GM12878 (cell line): ENCODE results near the gene DESI1. TPM values are rescaled to one million over a fixed set of nuclear protein-coding genes. Genes with fewer than 3 reads are reported as not detected.

Experiments
- ATAC-seq: fragments of 200-7000 bp; cut with Tn5 transposase; 3 replicates; pipeline ENCODE4 v1.9.1; 2020; ENCODE audit warnings: mild to moderate bottlenecking, moderate library complexity
- BruUV-seq: library from RNA; stranded (reverse); fragments of 400-500 nt; replicated peaks from 2 replicates; lab custom pipeline; 2021; lab: Mats Ljungman, UMichigan
- CTCF ChIA-PET: fragments of 300-600 bp; sonication (Branson Sonifier 250); formaldehyde crosslinking; extraction: SDS; loops from one replicate; lab custom pipeline; 2021; ENCODE audit warnings: inconsistent platforms; lab: Yijun Ruan, JAX
- POLR2A ChIA-PET: fragments of 350-600 bp; formaldehyde crosslinking; extraction: SDS; loops from one replicate; lab custom pipeline; 2021; ENCODE audit warnings: inconsistent platforms; lab: Charles Lee
- RAD21 ChIA-PET: fragments of 300-600 bp; sonication (Branson Sonifier 250); formaldehyde crosslinking; loops from one replicate; lab custom pipeline; 2023; ENCODE audit warnings: antibody characterized with exemption; ENCODE audit not compliant: unreplicated experiment; lab: Charles Lee
- SMC1A ChIA-PET: fragments of 300-600 bp; sonication (Branson Sonifier 250); formaldehyde crosslinking; loops from one replicate; lab custom pipeline; 2023; ENCODE audit not compliant: unreplicated experiment, uncharacterized antibody; lab: Charles Lee
- DNase-seq: peaks from one replicate; pipeline ENCODE4 v3.0.0-alpha.2; 2011; ENCODE audit warnings: low read depth, low spot score
- FAIRE-seq: peaks from 3 replicates; lab custom pipeline; 2011; peaks lifted over from hg19 to GRCh38; lab: Jason Lieb, UNC
- H2AFZ ChIP-seq: 2 replicates; pipeline ENCODE4 v1.6.0; 2011; ENCODE audit warnings: low read depth, low read length, control low read depth; ENCODE audit not compliant: control insufficient read depth
- H3K27ac ChIP-seq: 2 replicates; pipeline ENCODE4 v1.5.1; 2011; ENCODE audit warnings: control low read depth; ENCODE audit not compliant: control insufficient read depth, insufficient read depth
- H3K27me3 ChIP-seq, 2 experiments: replicated peaks in 1 of 2; 2 replicates each; pipeline versions ENCODE4 v1.6.0 to v1.6.1; 2011; ENCODE audit warnings: low read length in 1 of 2; ENCODE audit not compliant: control insufficient read depth in 2 of 2, insufficient read depth in 2 of 2
- H3K36me3 ChIP-seq, 2 experiments: 2 replicates each; pipeline ENCODE4 v1.5.1; 2011; ENCODE audit warnings: low read length in 1 of 2; ENCODE audit not compliant: control insufficient read depth in 2 of 2, insufficient read depth in 2 of 2
- H3K4me1 ChIP-seq: 2 replicates; pipeline ENCODE4 v1.6.1; 2011; ENCODE audit warnings: mild to moderate bottlenecking, low read length, moderate library complexity, mixed read lengths; ENCODE audit not compliant: control insufficient read depth, insufficient read depth
- H3K4me2 ChIP-seq: 2 replicates; pipeline ENCODE4 v1.6.0; 2011; ENCODE audit warnings: control low read depth; ENCODE audit not compliant: control insufficient read depth, insufficient read depth
- H3K4me3 ChIP-seq: fragments of 200-600 bp; sonication (generic); 2 replicates; pipeline ENCODE4 v1.5.1; 2016
- H3K79me2 ChIP-seq: 2 replicates; pipeline ENCODE4 v1.6.0; 2011; ENCODE audit warnings: low read length; ENCODE audit not compliant: control insufficient read depth, insufficient read depth
- H3K9ac ChIP-seq: 2 replicates; pipeline ENCODE4 v1.8.0; 2011; ENCODE audit warnings: low read length, control low read depth, mixed read lengths; ENCODE audit not compliant: control insufficient read depth, insufficient read depth
- H3K9me3 ChIP-seq: replicated peaks from 3 replicates; pipeline ENCODE4 v1.5.1; 2011; ENCODE audit warnings: mild to moderate bottlenecking, low read length; ENCODE audit not compliant: control insufficient read depth, insufficient read depth
- H4K20me1 ChIP-seq: 2 replicates; pipeline ENCODE4 v1.6.0; 2011; ENCODE audit not compliant: control insufficient read depth, insufficient read depth
- HDGF ChIP-seq: fragments of 450-650 bp; IDR thresholded peaks from 2 replicates; pipeline ENCODE4 v1.6.1; 2016; ENCODE audit warnings: antibody characterized with exemption
- IKZF2 ChIP-seq, 2 experiments: fragments of 450-650 bp; IDR thresholded peaks; 2 replicates each; pipeline ENCODE4 v1.6.1; 2017; ENCODE audit warnings: mild to moderate bottlenecking in 2 of 2, moderate library complexity in 2 of 2
- TAF1 ChIP-seq: IDR thresholded peaks from 2 replicates; pipeline ENCODE4 v1.6.1; 2011; ENCODE audit warnings: mild to moderate bottlenecking, low read depth, low read length, borderline replicate concordance
- TCF12 ChIP-seq: IDR thresholded peaks from 2 replicates; pipeline ENCODE4 v1.6.1; 2011; ENCODE audit warnings: low read depth, mild to moderate bottlenecking, low read length
- ZNF274 ChIP-seq: IDR thresholded peaks from one replicate; pipeline ENCODE4 v1.8.0; 2011; ENCODE audit not compliant: insufficient read length, insufficient read depth
- WGBS: methylation state at CpG from one replicate; pipeline ENCODE4 v1.1.6; 2016; ENCODE audit warnings: low lambda C conversion rate; ENCODE audit not compliant: insufficient replicate concordance, insufficient coverage; ENCODE audit errors: missing lambda C conversion rate; 5-methylcytosine and 5-hydroxymethylcytosine counted together
- in situ Hi-C: fragments of 300-500 bp; cut with MboI; formaldehyde crosslinking; loops from 9 replicates; pipeline ENCODE4 v1.14.3; 2018; ENCODE audit warnings: mixed read lengths
- intact Hi-C: fragments of 100-400 bp; cut with micrococcal nuclease; formaldehyde crosslinking; loops from one replicate; pipeline ENCODE4 v1.14.2; 2022; ENCODE audit not compliant: unreplicated experiment
- polyA plus RNA-seq, 11 experiments: library from polyadenylated mRNA; depleted of rRNA in 4 of 11; unstranded in 6 of 11; stranded (reverse) in 5 of 11; fragments of >200 nt; fragmentation: Nextera tagmentation in 4 of 11; fragmentation: Illumina TruSeq in 1 of 11; extraction: Ambion mirVana in 4 of 11; extraction: Trizol in 1 of 11; gene quantifications; 1 replicate in 1 of 11; 2 replicates in 10 of 11; pipeline versions ENCODE4 v1.2.1 to v1.2.3, GENCODE V29; 2011 to 2016; ENCODE audit warnings: inconsistent platforms in 2 of 11, missing spikeins in 2 of 11, low read depth in 1 of 11
- total RNA-seq, 4 experiments: library from RNA; depleted of rRNA in 3 of 4; stranded (reverse); fragments of >200 nt in 3 of 4; fragmentation: Illumina TruSeq in 1 of 4; extraction: Trizol in 1 of 4; gene quantifications; 2 replicates each; pipeline versions ENCODE4 v1.2.1 to v1.2.3, GENCODE V29; 2013 to 2021
- TF ChIP-seq, protein P1 (sequence below): fragments of 450-650 bp; IDR thresholded peaks from 2 replicates; pipeline ENCODE4 v1.6.1; 2016; ENCODE audit warnings: mild to moderate bottlenecking
- TF ChIP-seq, protein P2 (sequence below): fragments of 450-650 bp; IDR thresholded peaks from 2 replicates; pipeline ENCODE4 v1.6.1; 2016; ENCODE audit warnings: mild to moderate bottlenecking
- TF ChIP-seq, protein P3 (sequence below): fragments of 450-650 bp; IDR thresholded peaks from 2 replicates; pipeline ENCODE4 v1.6.1; 2017; ENCODE audit warnings: mild to moderate bottlenecking, moderate library complexity
- TF ChIP-seq, protein P4 (sequence below): IDR thresholded peaks from 2 replicates; pipeline ENCODE4 v1.6.1; 2011; ENCODE audit warnings: mild to moderate bottlenecking, low read depth, low read length, moderate library complexity; ENCODE audit not compliant: insufficient replicate concordance

The DESI1 gene
- total and polyA plus RNA-seq, 10 of the 15 experiments (the other 5 are each of a cell fraction or from before 2014, with no cell fraction given) = 8.0 to 76.8 (median 40.6) TPM

DNA sequence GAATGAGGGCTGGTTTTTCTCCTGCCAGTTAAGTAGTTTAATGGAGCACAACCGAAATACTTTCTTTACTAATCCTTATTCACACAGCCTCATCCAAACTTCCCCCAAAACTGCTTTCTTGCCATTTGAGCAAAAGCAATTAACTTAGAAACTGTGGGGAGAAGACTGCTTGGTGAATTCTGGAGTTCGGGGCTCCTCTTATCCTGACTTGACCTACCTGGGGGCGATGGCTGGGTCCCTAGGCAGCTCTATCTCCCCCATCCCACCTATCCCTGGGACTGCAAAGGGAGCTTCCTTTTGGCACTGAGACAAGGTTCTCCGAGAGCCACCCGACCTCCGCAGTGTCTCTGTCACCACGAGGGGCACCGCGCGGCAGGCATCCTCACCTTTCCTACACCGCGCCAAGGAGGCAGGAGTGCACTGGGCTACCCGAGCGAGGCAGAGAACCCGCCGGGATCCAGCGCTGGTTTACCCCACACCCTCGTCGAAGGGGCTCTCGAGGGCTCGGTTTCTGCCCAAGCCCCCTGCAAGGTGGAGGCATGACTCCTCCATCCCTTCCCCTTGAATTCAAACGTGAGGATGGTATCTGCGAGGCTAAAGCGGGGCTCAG lies 759 bp downstream of the DESI1 start (continued):
- TF ChIP-seq, protein P1, sequence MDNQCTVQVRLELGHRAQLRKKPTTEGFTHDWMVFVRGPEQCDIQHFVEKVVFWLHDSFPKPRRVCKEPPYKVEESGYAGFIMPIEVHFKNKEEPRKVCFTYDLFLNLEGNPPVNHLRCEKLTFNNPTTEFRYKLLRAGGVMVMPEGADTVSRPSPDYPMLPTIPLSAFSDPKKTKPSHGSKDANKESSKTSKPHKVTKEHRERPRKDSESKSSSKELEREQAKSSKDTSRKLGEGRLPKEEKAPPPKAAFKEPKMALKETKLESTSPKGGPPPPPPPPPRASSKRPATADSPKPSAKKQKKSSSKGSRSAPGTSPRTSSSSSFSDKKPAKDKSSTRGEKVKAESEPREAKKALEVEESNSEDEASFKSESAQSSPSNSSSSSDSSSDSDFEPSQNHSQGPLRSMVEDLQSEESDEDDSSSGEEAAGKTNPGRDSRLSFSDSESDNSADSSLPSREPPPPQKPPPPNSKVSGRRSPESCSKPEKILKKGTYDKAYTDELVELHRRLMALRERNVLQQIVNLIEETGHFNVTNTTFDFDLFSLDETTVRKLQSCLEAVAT = 0 out of 2 replicates have a peak, but pooled peaks have one; percentile 41
- TF ChIP-seq HDGF = peak; percentile 40; the same call in 1 of the 2 replicates
- TF ChIP-seq, all 136 proteins: peak for 8

DNA sequence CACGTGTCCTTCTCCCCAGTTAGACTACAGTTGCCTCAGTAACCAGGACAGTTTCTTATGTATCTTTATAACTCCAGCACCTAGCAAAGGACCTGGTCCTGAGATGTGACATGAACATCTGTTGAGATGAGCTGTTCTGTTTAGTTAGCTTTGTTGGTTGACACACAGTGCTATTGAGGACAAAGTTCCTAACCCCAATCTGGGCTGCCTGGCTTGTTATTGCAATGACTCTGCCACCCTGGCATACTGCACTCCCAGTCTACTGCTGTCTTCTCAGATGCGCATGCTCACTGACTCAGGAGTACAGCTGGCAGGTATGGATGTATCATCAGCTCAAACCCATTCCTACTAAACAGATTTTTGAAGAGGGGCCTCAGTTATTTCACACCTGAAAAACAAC lies 7.4 kb downstream of the DESI1 start:
- FAIRE-seq = no peak
- no peaks in the 10 kb centered on the region for H3K9me3 ChIP-seq
- H3K36me3 ChIP-seq = no peaks in the 10 kb centered on the region; a peak in 1 of 4 replicates
- ChIA-PET CTCF (interaction anchor here (0.7 kb wide), 1 partner anchor 9 kb away, joined by 4 read pairs; no protein-coding TSS in a partner anchor), SMC1A (interaction anchor here (0.6 to 1.5 kb wide), 2 partner anchors 10 to 62 kb away, joined by 4 to 5 read pairs; no protein-coding TSS in a partner anchor), RAD21 (no interaction called here), POLR2A (interaction anchor here (1.0 kb wide), 1 partner anchor 9 kb away, joined by 3 read pairs; no protein-coding TSS in a partner anchor)
- no peak overlapping the region for H3K27ac ChIP-seq
- no peak overlapping the region for H2AFZ ChIP-seq
- no peak overlapping the region for H3K9ac ChIP-seq
- H3K4me2 ChIP-seq = no peak overlapping the region
- peaks cover 7% of the 10 kb centered on the region for H4K20me1 ChIP-seq
- ATAC-seq = no peak
- H3K27me3 ChIP-seq = no peaks in the 10 kb centered on the region
- in situ Hi-C loops = no loop called here
- intact Hi-C loops = no loop called here
- H3K79me2 ChIP-seq = peaks cover 16% of the 10 kb centered on the region
- no TSS peak for BruUV-seq
- H3K4me3 ChIP-seq = no peak overlapping the region
- WGBS = 95% methylated on average over 2 of the region's 2 CpGs
- DNase-seq = no peak
- H3K4me1 ChIP-seq = peaks cover 5% of the 10 kb centered on the region
- TF ChIP-seq, protein P2, sequence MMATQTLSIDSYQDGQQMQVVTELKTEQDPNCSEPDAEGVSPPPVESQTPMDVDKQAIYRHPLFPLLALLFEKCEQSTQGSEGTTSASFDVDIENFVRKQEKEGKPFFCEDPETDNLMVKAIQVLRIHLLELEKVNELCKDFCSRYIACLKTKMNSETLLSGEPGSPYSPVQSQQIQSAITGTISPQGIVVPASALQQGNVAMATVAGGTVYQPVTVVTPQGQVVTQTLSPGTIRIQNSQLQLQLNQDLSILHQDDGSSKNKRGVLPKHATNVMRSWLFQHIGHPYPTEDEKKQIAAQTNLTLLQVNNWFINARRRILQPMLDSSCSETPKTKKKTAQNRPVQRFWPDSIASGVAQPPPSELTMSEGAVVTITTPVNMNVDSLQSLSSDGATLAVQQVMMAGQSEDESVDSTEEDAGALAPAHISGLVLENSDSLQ = no peak
- TF ChIP-seq TCF12 = no peak
- TF ChIP-seq, protein P3, sequence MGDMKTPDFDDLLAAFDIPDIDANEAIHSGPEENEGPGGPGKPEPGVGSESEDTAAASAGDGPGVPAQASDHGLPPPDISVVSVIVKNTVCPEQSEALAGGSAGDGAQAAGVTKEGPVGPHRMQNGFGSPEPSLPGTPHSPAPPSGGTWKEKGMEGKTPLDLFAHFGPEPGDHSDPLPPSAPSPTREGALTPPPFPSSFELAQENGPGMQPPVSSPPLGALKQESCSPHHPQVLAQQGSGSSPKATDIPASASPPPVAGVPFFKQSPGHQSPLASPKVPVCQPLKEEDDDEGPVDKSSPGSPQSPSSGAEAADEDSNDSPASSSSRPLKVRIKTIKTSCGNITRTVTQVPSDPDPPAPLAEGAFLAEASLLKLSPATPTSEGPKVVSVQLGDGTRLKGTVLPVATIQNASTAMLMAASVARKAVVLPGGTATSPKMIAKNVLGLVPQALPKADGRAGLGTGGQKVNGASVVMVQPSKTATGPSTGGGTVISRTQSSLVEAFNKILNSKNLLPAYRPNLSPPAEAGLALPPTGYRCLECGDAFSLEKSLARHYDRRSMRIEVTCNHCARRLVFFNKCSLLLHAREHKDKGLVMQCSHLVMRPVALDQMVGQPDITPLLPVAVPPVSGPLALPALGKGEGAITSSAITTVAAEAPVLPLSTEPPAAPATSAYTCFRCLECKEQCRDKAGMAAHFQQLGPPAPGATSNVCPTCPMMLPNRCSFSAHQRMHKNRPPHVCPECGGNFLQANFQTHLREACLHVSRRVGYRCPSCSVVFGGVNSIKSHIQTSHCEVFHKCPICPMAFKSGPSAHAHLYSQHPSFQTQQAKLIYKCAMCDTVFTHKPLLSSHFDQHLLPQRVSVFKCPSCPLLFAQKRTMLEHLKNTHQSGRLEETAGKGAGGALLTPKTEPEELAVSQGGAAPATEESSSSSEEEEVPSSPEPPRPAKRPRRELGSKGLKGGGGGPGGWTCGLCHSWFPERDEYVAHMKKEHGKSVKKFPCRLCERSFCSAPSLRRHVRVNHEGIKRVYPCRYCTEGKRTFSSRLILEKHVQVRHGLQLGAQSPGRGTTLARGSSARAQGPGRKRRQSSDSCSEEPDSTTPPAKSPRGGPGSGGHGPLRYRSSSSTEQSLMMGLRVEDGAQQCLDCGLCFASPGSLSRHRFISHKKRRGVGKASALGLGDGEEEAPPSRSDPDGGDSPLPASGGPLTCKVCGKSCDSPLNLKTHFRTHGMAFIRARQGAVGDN = no peak
- no peak for TF ChIP-seq ZNF274
- TF ChIP-seq, protein P4, sequence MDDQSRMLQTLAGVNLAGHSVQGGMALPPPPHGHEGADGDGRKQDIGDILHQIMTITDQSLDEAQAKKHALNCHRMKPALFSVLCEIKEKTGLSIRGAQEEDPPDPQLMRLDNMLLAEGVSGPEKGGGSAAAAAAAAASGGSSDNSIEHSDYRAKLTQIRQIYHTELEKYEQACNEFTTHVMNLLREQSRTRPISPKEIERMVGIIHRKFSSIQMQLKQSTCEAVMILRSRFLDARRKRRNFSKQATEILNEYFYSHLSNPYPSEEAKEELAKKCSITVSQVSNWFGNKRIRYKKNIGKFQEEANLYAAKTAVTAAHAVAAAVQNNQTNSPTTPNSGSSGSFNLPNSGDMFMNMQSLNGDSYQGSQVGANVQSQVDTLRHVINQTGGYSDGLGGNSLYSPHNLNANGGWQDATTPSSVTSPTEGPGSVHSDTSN = no peak
- TF ChIP-seq IKZF2 (IDR thresholded peaks at IDR 0.05) = no peak
- TF ChIP-seq, protein P1 = no peak
- no peak for TF ChIP-seq TAF1
